Stromal cell of bone marrow (primary cell): Measurements from ENCODE around the gene DEFB131A.
"Not testable (repeated sequence)": the region's sequence is repeated elsewhere in the genome, so short reads cannot be mapped to it uniquely, and the experiment has no call there.

ENCODE experiments used
- DNase-seq: peaks from one replicate; pipeline ENCODE4 v3.0.0-alpha.2; 2012; ENCODE audit warnings: low read depth

DEFB131A gene

GRCh38 chr4:9494256-9495035 lies 50.2 kb downstream of the DEFB131A start:
- not testable (repeated sequence) for DNase-seq

- DNase-seq = peak; percentile 1
Observed at GRCh38 chr4:9495443-9495842, 51.2 kb downstream of the DEFB131A start.

- not testable (repeated sequence) for DNase-seq
Observed at GRCh38 chr4:9497575-9498467, 53.6 kb downstream of the DEFB131A start.

GRCh38 chr4:9498468-9499040 lies 54.3 kb downstream of the DEFB131A start:
- DNase-seq = not testable (repeated sequence)

GRCh38 chr4:9499974-9500487 lies 55.8 kb downstream of the DEFB131A start:
- DNase-seq = not testable (repeated sequence)
